ENCODE data around the gene KLK5. TPM values are rescaled to one million over a fixed set of nuclear protein-coding genes. Genes with fewer than 3 reads are reported as not detected.
A peak's percentile ranks its signal among the peaks of the same experiment; 100 is the strongest.

The KLK5 gene
- total RNA-seq, 1 experiment from 2014 or later: not detected

DNA sequence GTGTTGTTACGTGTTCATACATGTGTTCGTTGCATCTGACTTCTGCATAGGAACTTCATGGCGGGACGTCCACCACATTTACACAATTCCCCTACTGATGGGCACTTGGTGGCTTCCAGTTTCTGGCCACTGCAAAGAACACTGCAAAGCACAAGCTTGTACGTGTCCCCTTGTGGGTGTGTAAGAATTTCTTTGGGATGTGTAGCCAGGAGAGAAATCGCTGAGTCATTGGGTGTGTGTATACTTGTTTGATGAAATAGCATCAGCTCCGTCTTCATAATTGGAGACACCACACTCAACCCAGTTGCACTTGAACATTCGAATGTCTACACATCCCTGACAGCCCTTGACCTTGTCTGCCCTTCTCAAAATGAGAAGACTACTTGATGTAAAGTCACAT is 19.2 kb downstream of the KLK5 start:
- Histone ChIP-seq H2BK120ac (ENCODE audit: low read depth, low read length, poor library complexity, severe bottlenecking) (no peak overlapping the region), H3T11ph (ENCODE audit: low read length) (no peak overlapping the region), H3K27ac (ENCODE audit: insufficient read length, low read depth, low read length) (no peak overlapping the region), H2BK20ac (ENCODE audit: low read depth, low read length, poor library complexity, severe bottlenecking) (no peak overlapping the region), H3K4me2 (ENCODE audit: insufficient read depth, insufficient read length, low read length) (no peak overlapping the region), H3K14ac (ENCODE audit: insufficient read depth, low read length) (no peak overlapping the region), H3K4ac (ENCODE audit: low read depth, low read length) (no peak overlapping the region), H4K20me1 (ENCODE audit: control insufficient read depth, insufficient read depth, insufficient read length) (no peaks in the 10 kb centered on the region), H3K18ac (ENCODE audit: insufficient read length, low read depth, low read length) (no peak overlapping the region), H3K23ac (ENCODE audit: insufficient read length, low read depth, low read length) (no peak overlapping the region), H3K56ac (ENCODE audit: insufficient read length, low read depth, low read length) (no peak overlapping the region), H3K27me3 (ENCODE audit: insufficient read depth, low read length) (no peaks in the 10 kb centered on the region), H3K23me2 (ENCODE audit: insufficient read length, low read depth, low read length, poor library complexity, severe bottlenecking) (no peaks in the 10 kb centered on the region), H2BK12ac (ENCODE audit: insufficient read length, low read depth, low read length) (no peak overlapping the region), H4K5ac (ENCODE audit: insufficient read length, low read depth, low read length) (peak overlapping the region; percentile 60), H2AK5ac (ENCODE audit: insufficient read length, low read length) (no peak overlapping the region), H2BK5ac (ENCODE audit: insufficient read length, low read length) (no peak overlapping the region), H2AFZ (ENCODE audit: low read length) (no peak overlapping the region), H3K79me2 (ENCODE audit: insufficient read depth, low read length) (no peaks in the 10 kb centered on the region), H3K9ac (ENCODE audit: extremely low read depth, insufficient read length, low read length) (no peak overlapping the region), H2BK15ac (ENCODE audit: low read depth, low read length) (no peak overlapping the region), H3K9me3 (ENCODE audit: control insufficient read depth, low read depth, low read length) (no peaks in the 10 kb centered on the region), H4K91ac (ENCODE audit: insufficient read length, low read depth, low read length) (no peak overlapping the region), H3K79me1 (ENCODE audit: insufficient read depth, low read depth, low read length, poor library complexity, severe bottlenecking) (no peaks in the 10 kb centered on the region), H4K8ac (replicated peaks; ENCODE audit: insufficient read length, low read depth, low read length) (no peak overlapping the region), H3K4me1 (ENCODE audit: insufficient read depth, low read length) (no peaks in the 10 kb centered on the region)
- no peaks in the 10 kb centered on the region for H3K36me3 Mint-ChIP-seq (ENCODE audit: insufficient read depth in 1 of 3, low read depth in 3 of 3)
- H3K4me3 Mint-ChIP-seq: no peak overlapping the region
- no CpG with 5 or more reads among the region's 8 CpGs for WGBS (ENCODE audit: extremely low coverage, insufficient read length, low lambda C conversion rate)
- no peak overlapping the region; a peak in 1 of 7 replicates for H3K27ac Mint-ChIP-seq
- H3K27me3 Mint-ChIP-seq (ENCODE audit: low read depth): peaks cover 38% of the 10 kb centered on the region
- peaks cover 4 to 6% of the 10 kb centered on the region in 2 experiments for H3K4me1 Mint-ChIP-seq
- no peak for DNase-seq
- peaks cover 0 to 2% of the 10 kb centered on the region in 2 experiments; a peak in 1 of 5 replicates for H3K9me3 Mint-ChIP-seq
- TF ChIP-seq, protein P1, sequence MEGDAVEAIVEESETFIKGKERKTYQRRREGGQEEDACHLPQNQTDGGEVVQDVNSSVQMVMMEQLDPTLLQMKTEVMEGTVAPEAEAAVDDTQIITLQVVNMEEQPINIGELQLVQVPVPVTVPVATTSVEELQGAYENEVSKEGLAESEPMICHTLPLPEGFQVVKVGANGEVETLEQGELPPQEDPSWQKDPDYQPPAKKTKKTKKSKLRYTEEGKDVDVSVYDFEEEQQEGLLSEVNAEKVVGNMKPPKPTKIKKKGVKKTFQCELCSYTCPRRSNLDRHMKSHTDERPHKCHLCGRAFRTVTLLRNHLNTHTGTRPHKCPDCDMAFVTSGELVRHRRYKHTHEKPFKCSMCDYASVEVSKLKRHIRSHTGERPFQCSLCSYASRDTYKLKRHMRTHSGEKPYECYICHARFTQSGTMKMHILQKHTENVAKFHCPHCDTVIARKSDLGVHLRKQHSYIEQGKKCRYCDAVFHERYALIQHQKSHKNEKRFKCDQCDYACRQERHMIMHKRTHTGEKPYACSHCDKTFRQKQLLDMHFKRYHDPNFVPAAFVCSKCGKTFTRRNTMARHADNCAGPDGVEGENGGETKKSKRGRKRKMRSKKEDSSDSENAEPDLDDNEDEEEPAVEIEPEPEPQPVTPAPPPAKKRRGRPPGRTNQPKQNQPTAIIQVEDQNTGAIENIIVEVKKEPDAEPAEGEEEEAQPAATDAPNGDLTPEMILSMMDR (conservative IDR thresholded peaks at IDR 0.05): no peak

Data from H9 (cell line).